GM18499 (cell line): Measurements from ENCODE around the gene HECTD2.
"Not testable (repeated sequence)": the region's sequence is repeated elsewhere in the genome, so short reads cannot be mapped to it uniquely, and the experiment has no call there.

Experiments used
- ATAC-seq: cut with Tn5 transposase; IDR thresholded peaks from one replicate; pipeline ENCODE4 v1.9.1; 2021; ENCODE audit warnings: moderate number of reproducible peaks; ENCODE audit not compliant: insufficient read depth, unreplicated experiment

The HECTD2 gene

GRCh38 chr10:91560827-91561226, 150.7 kb downstream of the HECTD2 start:
- not testable (repeated sequence) for ATAC-seq

GRCh38 chr10:91562839-91563581, 152.9 kb downstream of the HECTD2 start:
- ATAC-seq: no peak

DNA sequence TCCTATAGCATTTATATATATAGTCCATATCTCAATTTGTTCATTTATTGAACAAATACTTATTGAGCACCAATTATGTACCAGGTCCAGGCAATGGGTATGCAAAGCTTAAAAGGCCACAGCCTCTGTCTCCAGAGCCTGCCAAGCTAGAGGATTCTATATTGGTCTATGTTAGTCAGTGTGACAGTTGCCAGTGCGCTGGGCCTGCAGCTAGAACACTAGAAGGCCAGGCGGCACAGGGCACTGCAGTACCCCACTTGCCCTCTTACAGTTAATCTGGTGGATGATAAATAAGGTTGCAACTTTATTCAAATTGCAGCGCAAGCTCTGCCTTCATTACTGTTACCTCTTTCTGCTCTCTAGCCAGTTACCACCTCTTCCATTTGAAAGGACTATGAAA, 153.9 kb downstream of the HECTD2 start:
- no peak for ATAC-seq
